NOMO-1 treated with DMSO at 0.1 percent for 48 hours (cell line): ENCODE data around the gene SESN3.
"Not testable (repeated sequence)": the region's sequence is repeated elsewhere in the genome, so short reads cannot be mapped to it uniquely, and the experiment has no call there.

Experiments used
- DNase-seq: peaks from one replicate; lab custom pipeline; 2025; ENCODE audit not compliant: unreplicated experiment; lab: John Stamatoyannopoulos, UW

SESN3 gene

GRCh38 chr11:95227060-95227459 is 3.9 kb downstream of the SESN3 start:
- not testable (repeated sequence) for DNase-seq

DNA sequence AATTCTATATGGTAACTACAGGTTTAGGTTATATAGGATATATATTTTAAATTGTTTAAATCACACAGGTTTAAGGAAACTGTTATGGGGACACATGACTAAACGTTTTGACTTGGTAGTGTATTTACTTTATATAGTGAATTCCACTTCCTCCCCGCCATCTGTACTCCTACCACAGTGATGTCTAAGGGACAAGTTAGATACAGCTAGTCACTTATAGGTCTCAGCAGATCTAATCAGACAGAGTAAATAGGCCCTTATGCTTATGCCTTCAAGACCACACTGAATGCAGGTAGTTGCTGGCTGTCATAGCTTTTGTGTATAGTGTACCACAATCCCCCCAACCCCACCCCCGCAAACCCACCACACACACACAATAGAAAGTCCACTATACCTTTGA is 8.2 kb downstream of the SESN3 start:
- DNase-seq = no peak

- DNase-seq = no peak
These were observed 11.4 kb downstream of the SESN3 start for GRCh38 chr11:95219599-95219998.

DNA sequence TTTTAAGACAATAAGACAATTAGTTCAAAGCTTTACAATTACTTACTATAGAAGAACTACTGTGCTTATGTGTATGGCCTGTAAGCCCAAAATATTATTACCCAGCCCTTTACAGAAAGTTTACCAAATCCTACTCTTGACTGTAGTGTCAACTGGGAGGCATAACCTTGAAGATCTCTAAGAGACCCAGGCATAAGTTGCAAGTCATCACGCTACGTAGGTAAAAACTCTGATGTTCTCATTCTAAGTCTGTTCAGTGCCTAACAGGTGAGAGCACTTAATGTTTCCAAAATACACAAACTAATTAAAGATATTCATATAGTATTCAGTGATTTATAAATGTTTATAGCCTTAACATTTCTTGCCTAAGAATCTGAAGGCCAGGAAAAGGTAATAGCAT is 12.9 kb downstream of the SESN3 start:
- DNase-seq = no peak

DNA sequence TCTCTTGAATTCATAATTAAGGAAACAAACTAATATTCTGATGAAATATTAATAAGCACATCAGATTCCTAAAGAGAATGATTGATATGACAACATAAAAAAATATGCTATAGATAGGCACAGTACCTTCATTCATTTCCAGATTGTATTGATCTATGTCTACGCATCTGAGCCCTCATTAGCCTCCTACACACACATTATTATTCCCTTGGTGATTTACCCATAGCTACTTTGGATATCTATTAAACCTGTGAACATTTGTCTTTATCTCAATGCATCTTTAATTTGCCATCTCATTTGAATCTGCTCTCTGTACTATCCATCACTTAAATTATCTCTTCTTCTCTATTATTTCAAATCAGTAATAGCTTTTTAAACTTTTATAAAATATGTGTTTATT is 18.4 kb downstream of the SESN3 start:
- DNase-seq = no peak

DNA sequence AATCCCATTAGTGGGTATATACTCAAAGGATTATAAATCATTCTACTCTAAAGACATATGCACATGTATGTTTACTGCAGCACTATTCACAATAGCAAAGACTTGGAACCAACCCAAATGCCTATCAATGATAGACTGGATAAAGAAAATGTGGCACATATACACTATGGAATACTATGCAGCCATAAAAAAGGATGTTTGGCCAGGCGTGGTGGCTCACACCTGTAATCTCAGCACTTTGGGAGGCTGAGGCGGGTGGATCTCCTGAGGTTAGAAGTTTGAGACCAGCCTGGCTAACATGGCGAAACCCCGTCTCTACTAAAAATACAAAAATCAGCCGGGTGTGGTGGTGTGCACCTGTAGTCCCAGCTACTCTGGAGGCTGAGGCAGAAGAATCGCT is 21.5 kb downstream of the SESN3 start:
- DNase-seq = not testable (repeated sequence)

GRCh38 chr11:95200781-95201457 is 30.1 kb downstream of the SESN3 start:
- no peak for DNase-seq

GRCh38 chr11:95195831-95196230 is 35.2 kb downstream of the SESN3 start:
- DNase-seq = no peak

DNA sequence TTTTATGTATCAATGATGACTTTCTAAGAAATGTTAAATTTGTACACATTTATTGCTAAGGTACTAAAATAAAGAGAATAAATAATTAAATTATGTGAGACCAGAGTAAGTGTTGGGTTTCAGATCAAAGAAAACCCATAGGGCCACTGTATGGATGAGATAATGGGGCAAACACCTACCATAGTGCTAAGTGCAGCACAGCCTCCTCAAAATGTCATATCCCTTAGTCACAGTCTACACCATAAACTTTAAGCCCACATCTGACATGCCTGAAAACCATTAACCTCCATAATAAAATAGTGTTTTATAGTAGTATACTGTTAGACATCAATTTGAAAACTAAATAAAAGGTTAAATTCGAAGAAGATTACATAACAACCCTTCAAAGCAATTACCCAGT is 37.5 kb downstream of the SESN3 start:
- no peak for DNase-seq

- no peak for DNase-seq
These were observed 38.3 kb downstream of the SESN3 start for GRCh38 chr11:95192717-95193116.

DNA sequence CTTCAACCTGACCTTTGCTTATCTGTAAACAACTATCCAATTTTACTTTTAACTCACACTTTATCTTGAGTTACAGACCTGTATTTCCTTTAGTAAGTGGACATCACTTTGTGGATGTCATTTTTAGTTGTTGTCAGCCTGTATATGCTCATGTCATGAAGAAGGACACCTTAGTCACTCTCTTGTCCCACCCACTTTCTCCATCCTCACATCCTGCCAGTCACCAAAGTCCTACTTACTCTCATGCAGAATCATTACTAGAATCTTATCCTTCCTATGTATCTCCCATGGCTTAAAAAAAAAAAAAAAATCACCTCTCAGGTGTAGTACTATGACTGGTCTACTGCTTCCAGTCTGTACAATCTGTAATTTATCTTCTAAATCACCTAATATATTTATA is 43.3 kb downstream of the SESN3 start:
- DNase-seq = no peak

DNA sequence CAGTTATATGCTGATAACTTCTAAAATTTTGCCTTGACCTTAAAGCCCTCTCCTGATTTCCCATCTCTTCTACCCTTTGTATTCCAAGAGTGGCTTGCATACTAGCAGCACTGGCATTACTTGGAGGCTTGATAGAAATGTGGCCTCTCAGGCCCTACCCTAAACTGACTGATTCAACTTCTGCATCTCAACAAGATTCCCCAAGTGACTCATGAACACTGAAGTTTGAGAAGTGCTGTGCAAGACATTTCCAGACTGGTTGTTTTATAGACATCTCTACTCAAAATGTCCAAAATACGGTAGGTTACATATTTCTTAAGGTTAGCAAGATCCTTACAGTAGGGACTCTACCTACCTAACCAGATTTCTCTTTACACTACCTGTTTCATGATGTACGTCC is 48.6 kb downstream of the SESN3 start:
- DNase-seq = no peak

DNA sequence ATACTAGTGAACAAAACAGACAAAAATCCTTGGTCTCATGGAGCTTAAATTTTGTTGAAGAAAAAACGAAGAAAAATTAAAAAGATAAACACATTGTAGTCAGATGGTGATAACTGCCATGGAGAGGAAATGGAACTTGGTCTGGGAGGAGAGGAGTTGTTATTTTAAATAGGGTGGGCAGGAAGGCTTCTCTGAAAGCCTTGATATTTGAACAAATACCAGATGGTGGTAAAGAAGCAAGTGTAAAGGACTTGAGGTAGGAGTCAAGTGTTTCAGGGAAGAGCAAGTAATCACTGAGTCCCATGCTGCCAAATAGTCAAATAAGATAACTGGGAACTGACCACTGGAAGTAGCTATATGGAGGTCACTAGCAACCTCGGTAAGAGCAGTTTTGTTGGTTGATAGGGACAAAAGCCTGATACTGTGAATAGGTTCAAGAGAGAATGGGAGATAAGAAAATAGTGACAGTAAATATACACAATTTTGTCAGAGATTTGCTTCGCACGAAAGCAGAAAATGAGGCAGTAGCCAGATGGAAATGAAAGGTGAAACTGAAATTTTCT is 55.1 kb downstream of the SESN3 start:
- no peak for DNase-seq

DNA sequence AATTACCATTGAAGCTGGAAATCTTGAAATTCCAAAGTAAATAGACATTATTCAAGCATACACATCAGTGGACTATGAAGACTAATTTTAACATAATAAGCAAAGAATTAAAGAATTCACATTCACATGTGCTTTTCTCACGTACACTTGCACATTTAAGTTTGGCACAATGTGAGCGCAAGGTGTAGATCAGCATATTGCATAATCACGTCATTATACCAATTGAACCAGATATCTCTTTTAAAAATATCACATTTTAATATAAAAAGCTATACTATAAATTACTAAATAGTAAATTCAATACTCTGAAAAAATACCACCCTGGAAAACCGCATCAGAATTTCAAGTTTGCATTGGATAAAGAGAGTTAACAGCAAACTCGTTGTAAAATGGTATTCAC is 60.7 kb downstream of the SESN3 start:
- no peak for DNase-seq

DNA sequence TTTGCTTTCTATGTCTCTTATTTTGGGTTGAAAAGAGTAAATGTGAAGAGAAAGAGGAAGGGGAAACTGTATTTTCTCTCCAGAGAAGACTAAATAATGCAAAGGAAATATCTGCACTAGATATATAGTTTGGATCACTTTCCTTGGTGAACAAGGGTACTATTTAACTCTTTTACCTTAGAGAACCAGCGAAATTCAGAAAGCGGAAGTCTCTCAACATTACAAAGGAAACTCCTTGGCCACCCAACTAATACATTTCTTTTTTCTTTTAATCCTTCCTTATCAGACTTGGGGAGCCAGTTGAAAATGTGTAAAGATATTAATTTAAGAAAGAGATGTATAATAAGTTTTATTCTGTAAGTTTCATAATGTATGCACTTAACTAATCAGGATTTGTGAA is 64.2 kb downstream of the SESN3 start:
- no peak for DNase-seq

GRCh38 chr11:95165638-95166037 is 65.4 kb downstream of the SESN3 start:
- DNase-seq = no peak

- DNase-seq = no peak
These were observed 67.9 kb downstream of the SESN3 start for GRCh38 chr11:95163106-95163505.

GRCh38 chr11:95161248-95161647 is 69.8 kb downstream of the SESN3 start:
- no peak for DNase-seq

DNA sequence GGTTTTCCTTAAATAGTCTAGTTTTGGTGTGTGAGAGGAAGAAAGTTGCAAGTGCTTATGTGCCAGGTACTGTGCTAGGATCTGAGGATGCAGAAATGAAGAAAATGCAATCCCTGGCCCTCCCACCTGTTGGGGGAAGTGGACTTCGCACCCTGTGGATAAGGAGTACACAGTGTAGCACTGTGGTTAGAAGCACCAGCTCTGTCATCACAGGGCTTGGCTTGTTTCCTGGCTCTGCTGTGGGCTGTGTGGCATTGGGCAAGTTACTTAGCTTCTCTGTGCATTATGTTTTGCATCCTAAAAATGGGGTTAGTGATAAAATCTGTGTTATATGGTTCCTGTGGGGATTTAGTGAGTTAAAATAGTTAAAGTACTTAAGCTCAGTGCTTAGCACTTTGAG is 73.2 kb downstream of the SESN3 start:
- no peak for DNase-seq

DNA sequence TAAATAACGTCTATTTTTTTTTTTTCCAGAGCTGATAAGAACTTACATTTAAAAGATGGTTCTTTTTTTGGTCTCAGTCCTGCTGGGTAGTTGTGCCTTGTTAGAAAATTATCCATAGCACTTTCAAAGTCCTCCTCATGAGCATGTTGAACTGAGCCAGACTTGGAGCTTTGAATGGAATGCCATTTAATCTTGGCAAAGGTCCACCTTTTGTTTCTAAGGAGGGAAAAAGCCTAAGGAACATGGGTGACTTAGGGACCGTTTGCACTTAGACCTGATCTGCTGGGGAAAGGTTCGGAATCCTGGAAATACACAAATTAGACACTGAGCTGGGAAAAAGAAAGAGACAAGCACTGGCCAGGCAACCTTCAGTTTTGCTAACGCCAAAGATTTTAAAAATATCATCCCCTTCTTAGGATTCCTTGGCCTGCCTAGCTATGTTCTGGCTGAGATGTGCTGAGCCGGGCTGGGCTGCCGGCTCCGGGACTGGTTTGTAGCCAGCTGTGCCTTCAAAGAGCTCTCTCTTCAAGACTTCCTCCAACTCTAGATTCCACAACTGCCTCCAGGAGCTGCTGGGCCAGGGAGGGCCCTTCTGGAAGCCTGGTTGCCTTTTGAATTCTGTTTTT is 74.0 kb downstream of the SESN3 start:
- no peak for DNase-seq

DNA sequence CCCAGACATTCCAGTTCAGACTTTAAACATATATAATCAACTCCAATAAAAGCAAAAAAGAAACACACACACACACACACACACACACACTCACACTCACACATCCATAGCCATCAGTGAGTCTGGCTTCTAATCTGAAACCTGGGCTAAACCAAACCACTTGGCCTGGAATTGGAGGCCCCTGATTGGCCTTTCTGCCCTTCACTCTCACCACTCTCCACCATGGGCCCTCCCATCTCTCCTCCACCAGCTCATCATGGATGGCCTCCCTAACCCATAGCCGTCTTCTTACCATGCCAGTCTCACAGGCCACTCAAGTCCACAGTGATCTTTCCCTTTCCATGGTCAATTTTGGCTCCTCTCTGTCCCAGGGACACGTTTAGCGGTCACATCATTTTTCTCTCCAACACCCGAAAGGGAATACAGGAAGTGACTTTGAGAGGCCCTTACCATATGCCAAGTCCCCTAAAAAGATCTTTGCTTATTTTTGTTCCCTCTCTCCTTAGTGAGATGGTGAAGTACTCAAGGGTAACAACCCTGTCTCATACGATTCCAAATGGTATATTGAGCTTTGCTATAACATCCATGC is 74.8 kb downstream of the SESN3 start:
- DNase-seq = no peak

DNA sequence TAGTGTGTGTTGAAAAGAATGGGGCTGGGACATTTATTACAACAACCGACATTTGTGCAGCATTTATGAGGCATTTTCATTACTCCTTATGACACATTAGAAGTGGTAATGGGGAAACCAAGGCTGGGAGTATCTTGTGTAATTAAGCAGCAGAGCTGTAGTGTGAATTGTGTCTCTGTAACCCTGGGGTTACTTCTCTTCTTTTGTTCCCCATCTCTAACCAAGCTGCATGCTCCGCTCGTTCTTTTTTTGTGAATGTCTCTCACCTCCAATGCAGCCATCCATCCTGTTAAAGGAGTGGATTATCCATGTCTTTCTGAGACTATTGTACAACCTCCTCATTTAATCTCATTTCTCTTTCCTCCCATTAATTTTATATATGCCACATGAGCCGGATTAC is 75.6 kb downstream of the SESN3 start:
- DNase-seq = no peak
